Right renal pelvis (tissue), 4 donors: Measurements from ENCODE around the gene PSMC3. TPM values are rescaled to one million over a fixed set of nuclear protein-coding genes. Genes with fewer than 3 reads are reported as not detected.

Source experiments
- DNase-seq, 4 donors: peaks; one replicate each; pipeline ENCODE4 v3.0.0-alpha.2; 2013; ENCODE audit warnings: low read depth in 4 of 4, low spot score in 3 of 4, missing footprints in 1 of 4
- polyA plus RNA-seq, 4 donors: library from polyadenylated mRNA; unstranded; fragments of 120-200 nt; gene quantifications; one replicate each; pipeline ENCODE4 v1.2.1, GENCODE V29; 2013; ENCODE audit not compliant: insufficient read length in 4 of 4

The PSMC3 gene
- polyA plus RNA-seq, 4 donors: 146 to 162 (median 150) TPM

GRCh38 chr11:47414685-47415070 lies 11.6 kb downstream of the PSMC3 start:
- no peak for DNase-seq

- no peak for DNase-seq
These were observed 12.1 kb downstream of the PSMC3 start for GRCh38 chr11:47413908-47414684.

- DNase-seq: no peak
These were observed 12.9 kb downstream of the PSMC3 start for GRCh38 chr11:47413351-47413750.

GRCh38 chr11:47411884-47412746 lies 14.1 kb downstream of the PSMC3 start:
- DNase-seq: no peak

- no peak for DNase-seq
These were observed 15.6 kb downstream of the PSMC3 start for GRCh38 chr11:47410370-47411264.

GRCh38 chr11:47409440-47410369 lies 16.5 kb downstream of the PSMC3 start:
- DNase-seq: no peak

GRCh38 chr11:47408598-47409439 lies 17.4 kb downstream of the PSMC3 start:
- peak in 2 of 4 donors; percentile 54 to 57 for DNase-seq

GRCh38 chr11:47407746-47408590 lies 18.3 kb downstream of the PSMC3 start, which contains the start of gene SLC39A13:
Gene SLC39A13 (plus strand): TSS chr11:47408590. CDS start chr11:47410095, 1,505 bp downstream.
- peak; percentile 85 to 89 (median 87) for DNase-seq

GRCh38 chr11:47406896-47407745 lies 19.1 kb downstream of the PSMC3 start:
- no peak for DNase-seq

GRCh38 chr11:47403571-47403970 lies 22.7 kb downstream of the PSMC3 start:
- no peak for DNase-seq

- no peak for DNase-seq
These were observed 23.1 kb downstream of the PSMC3 start for GRCh38 chr11:47403135-47403534.

GRCh38 chr11:47400768-47401279 lies 25.4 kb downstream of the PSMC3 start:
- DNase-seq: no peak

GRCh38 chr11:47399860-47400767 lies 26.1 kb downstream of the PSMC3 start:
- DNase-seq: no peak

GRCh38 chr11:47398551-47398950 lies 27.7 kb downstream of the PSMC3 start:
- no peak for DNase-seq

GRCh38 chr11:47398011-47398410 lies 28.2 kb downstream of the PSMC3 start:
- no peak for DNase-seq

- no peak for DNase-seq
These were observed 30.3 kb downstream of the PSMC3 start for GRCh38 chr11:47396049-47396320.
